Vein endothelial cell (primary cell): ENCODE measurements around the gene TAF1. TPM values are rescaled to one million over a fixed set of nuclear protein-coding genes. Genes with fewer than 3 reads are reported as not detected.

Experiments used
- small RNA-seq: library from RNA; depleted of rRNA; stranded (forward); fragments of <200 nt; gene quantifications from one replicate; pipeline ENCODE3, GENCODE V24; 2012
- total RNA-seq: library from RNA; depleted of rRNA; stranded (reverse); fragments of >200 nt; gene quantifications from 2 replicates; pipeline ENCODE4 v1.2.3, GENCODE V29; 2012

The TAF1 gene
- total RNA-seq = 25.8 and 42.4 TPM in 2 replicates

GRCh38 chrX:71365875-71366673, at the start of gene TAF1:
TSS of gene TAF1 (plus strand) at chrX:71366357. CDS start at chrX:71366375, 18 bp downstream.

Small RNAs within 50 kb of the gene (small RNA-seq; reads per million reads assigned to genes)
- not detected for gene AL590762.4
- gene RF00019 = not detected

Other genes starting within 250 kb of the TAF1 start
- 44.5 and 47.7 TPM in 2 replicates for gene MED12, start 247.8 kb upstream of the TAF1 start, total RNA-seq
- gene NLGN3, start 221.5 kb upstream of the TAF1 start, total RNA-seq = 0.19 and 0.33 TPM in 2 replicates
- not detected in 2 replicates for gene GJB1, start 143.1 kb upstream of the TAF1 start, total RNA-seq
- gene ZMYM3, start 112.2 kb upstream of the TAF1 start, total RNA-seq = 26.1 and 32.7 TPM in 2 replicates
- 450 and 541 TPM in 2 replicates for gene NONO, start 82.7 kb upstream of the TAF1 start, total RNA-seq
- gene ITGB1BP2, start 64.6 kb upstream of the TAF1 start, total RNA-seq = 2.0 and 2.7 TPM in 2 replicates
- 164 and 197 TPM in 2 replicates for gene OGT, start 166.7 kb downstream of the TAF1 start, total RNA-seq
- gene GCNA, start 212.1 kb downstream of the TAF1 start, total RNA-seq = 0.98 and 2.6 TPM in 2 replicates